Lower leg skin (tissue), 4 donors: ENCODE measurements around the gene THOP1. TPM values are rescaled to one million over a fixed set of nuclear protein-coding genes. Genes with fewer than 3 reads are reported as not detected.

Source experiments
- total RNA-seq, 4 donors: library from RNA; depleted of rRNA; stranded (reverse); fragments of >200 nt; gene quantifications; one replicate each; pipeline ENCODE4 v1.1.0, GENCODE V29; 2016

The THOP1 gene
- total RNA-seq, 4 donors from 2014 or later = 35.9 to 56.5 (median 43.7) TPM

Other genes starting within 250 kb of the THOP1 start
- 1 to 10 TPM in 3 of 4 donors, under 1 TPM in 1; 0.59 to 3.4 (median 2.4) TPM for gene GNG7, start 82.8 kb upstream of the THOP1 start, total RNA-seq
- 1 to 10 TPM in 3 of 4 donors, under 1 TPM in 1; 0.46 to 6.1 (median 3.4) TPM for gene DIRAS1, start 64.1 kb upstream of the THOP1 start, total RNA-seq
- gene SLC39A3, start 45.5 kb upstream of the THOP1 start, total RNA-seq = 10 to 100 TPM; 20.2 to 27.0 (median 21.6) TPM
- 10 to 100 TPM; 37.9 to 49.5 (median 44.1) TPM for gene SGTA, start 2.2 kb upstream of the THOP1 start, total RNA-seq
- gene ZNF554, start 34.4 kb downstream of the THOP1 start, total RNA-seq = 1 to 10 TPM; 6.2 to 8.6 (median 7.3) TPM
- 1 to 10 TPM; 2.4 to 5.5 (median 3.6) TPM for gene ZNF555, start 56.0 kb downstream of the THOP1 start, total RNA-seq
- gene ZNF556, start 81.8 kb downstream of the THOP1 start, total RNA-seq = under 1 TPM in 1 of 4 donors, not detected in 3; 0.03 TPM
- 10 to 100 TPM; 21.0 to 33.9 (median 29.2) TPM for gene ZNF57, start 115.4 kb downstream of the THOP1 start, total RNA-seq
- gene ZNF77, start 159.5 kb downstream of the THOP1 start, total RNA-seq = 1 to 10 TPM; 3.7 to 5.9 (median 4.8) TPM
- 1 to 10 TPM in 2 of 4 donors, not detected in 2; 1.5 to 1.8 TPM for gene TLE6, start 192.1 kb downstream of the THOP1 start, total RNA-seq
- gene TLE2, start 243.8 kb downstream of the THOP1 start, total RNA-seq = 10 to 100 TPM; 25.3 to 40.1 (median 33.5) TPM